ENCODE results near the gene SPG7.

SPG7 gene

GRCh38 chr16:89485701-89486246 is 22.4 kb upstream of the SPG7 start:
- no peak for DNase-seq (ENCODE audit: low spot score)

- peak; percentile 73 for DNase-seq (ENCODE audit: low spot score)
Measured at GRCh38 chr16:89489040-89489897, 18.9 kb upstream of the SPG7 start.

DNA sequence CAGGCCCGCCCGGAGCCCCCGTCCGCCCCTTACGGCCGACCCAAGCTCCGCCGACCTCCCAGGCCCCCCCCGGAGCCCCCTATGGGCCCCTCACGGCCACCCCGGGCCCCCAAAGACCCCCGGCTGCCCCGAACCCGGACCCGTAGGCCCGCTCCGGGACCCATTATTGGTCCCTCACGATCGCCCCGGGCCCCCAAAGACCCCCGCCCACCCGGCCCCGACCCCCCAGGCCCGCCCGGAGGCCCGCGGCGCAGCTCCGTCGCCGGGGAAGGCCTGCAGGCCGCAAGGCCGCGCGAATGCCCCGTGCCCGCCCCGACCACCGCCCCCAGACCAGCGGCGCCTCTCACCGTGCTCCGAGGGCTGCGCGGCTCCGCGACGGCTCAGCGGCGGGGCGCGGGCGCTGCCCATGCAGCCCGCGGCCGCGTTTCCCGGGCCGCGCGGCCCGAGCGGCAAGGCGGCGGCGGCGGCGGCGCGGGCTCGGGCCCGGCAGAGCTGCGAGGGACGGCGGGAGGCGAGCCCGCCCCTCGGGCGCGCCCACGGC is 18.2 kb upstream of the SPG7 start:
- DNase-seq (ENCODE audit: low spot score) = no peak

DNA sequence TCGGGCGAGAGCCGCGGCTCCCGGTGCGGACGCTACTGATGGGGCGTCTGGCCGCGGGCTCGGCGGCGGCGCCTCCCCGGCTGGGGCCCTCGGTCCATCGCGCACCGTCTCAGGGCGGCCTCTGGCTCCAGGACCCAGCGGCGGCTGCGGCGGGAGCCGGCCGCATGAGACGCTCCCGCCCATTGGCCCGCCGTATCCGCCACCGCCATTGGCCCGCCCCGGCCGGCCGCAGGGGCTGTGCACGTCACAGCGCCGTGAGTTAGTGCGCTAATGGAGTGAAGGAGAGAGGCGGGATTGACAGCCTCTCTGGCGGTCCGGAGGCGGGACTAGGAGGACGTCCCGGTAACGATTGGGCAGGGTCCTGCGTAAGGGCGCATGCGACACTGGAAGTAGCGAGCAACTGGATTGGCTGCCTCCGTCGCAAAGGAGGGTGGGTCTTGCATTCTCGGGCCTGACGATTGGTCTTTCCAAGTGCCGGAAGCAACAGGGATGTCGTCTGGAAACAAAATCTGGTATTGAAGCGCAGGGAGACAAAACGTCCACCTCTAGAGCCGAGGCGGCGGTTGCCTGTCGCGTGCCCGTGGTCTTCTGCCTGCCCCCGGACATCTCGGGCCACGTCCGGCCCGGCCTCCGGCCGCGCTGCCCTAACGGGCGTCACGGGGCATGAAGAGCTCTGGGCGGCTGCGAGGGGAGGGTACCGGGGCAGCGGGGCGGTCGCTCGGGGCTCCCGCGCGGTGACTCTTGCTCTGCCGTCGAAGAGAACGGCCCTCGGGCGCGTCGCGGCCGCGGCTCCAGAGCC is 17.6 kb upstream of the SPG7 start, which contains the start of gene ANKRD11:
Gene ANKRD11 (minus strand): TSS at position 123 of the 799 bp plus-strand sequence. CDS start 173,542 bp downstream, outside the sequence.
- DNase-seq (ENCODE audit: low spot score) = peak; percentile 100

GRCh38 chr16:89491238-89491869 is 16.8 kb upstream of the SPG7 start:
- DNase-seq (ENCODE audit: low spot score) = no peak

- DNase-seq (ENCODE audit: low spot score) = no peak
Measured at GRCh38 chr16:89491974-89492687, 16.1 kb upstream of the SPG7 start.

DNA sequence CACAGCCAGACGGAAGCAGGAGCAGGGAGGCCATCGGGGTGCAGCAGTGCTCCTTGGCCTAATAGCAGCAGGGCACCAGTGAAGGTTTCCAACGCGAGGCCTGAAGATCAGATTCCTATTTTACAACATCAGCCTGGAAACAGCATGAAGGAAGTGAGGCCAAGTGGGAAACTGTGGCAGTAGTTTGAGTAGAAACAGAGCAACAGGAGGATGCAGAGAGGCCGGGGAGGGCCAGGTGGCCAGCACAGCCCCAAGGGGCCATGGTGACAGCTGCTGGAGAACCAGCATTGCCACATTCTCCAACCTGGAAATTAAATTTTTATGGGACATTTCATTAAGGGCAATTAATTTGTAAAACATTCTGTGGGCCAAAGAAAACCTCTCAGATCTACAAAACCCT is 14.4 kb upstream of the SPG7 start:
- DNase-seq (ENCODE audit: low spot score) = no peak

- DNase-seq (ENCODE audit: low spot score) = no peak
Measured at GRCh38 chr16:89495121-89495520, 13.1 kb upstream of the SPG7 start.

GRCh38 chr16:89498839-89499238 is 9.4 kb upstream of the SPG7 start:
- no peak for DNase-seq (ENCODE audit: low spot score)

GRCh38 chr16:89499767-89500166 is 8.4 kb upstream of the SPG7 start:
- no peak for DNase-seq (ENCODE audit: low spot score)

DNA sequence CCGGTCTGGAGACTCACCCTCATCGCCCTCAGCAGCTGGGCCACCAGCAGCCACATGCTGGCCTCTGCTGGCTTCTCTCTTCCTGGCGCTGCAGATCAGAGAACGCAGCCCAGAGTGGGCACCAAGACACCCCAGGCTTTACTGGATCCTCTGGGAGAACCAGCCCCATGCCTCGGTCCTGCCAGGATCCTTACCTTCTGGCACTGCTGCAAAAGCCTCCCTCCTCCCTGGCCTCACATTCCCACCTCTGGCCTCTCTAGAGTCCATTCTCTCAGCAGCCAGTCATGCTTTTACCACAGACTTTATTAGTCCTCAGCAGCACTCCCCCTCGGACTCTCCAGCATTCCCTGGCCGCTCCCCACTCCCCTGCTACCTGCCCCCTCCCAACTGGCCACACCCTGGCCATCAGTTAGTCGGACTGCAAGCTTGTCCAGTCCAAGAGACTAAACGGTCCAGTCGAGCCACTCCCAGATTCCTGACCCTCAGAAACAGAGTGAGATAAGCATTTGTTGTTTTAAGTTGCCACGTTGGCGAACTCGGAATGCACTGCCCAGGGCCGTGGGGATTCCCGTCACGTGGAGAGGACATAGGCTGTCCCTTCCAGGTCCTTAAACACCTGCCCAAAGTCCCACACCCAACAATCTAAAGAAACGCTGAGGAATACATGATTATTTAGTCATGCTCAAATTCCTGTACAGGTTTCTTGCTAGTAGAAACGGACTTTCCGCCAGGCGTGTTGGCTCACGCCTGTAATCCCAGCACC is 5.9 kb upstream of the SPG7 start:
- DNase-seq (ENCODE audit: low spot score) = no peak

- no peak for DNase-seq (ENCODE audit: low spot score)
Measured at GRCh38 chr16:89504091-89504490, 4.1 kb upstream of the SPG7 start.

DNA sequence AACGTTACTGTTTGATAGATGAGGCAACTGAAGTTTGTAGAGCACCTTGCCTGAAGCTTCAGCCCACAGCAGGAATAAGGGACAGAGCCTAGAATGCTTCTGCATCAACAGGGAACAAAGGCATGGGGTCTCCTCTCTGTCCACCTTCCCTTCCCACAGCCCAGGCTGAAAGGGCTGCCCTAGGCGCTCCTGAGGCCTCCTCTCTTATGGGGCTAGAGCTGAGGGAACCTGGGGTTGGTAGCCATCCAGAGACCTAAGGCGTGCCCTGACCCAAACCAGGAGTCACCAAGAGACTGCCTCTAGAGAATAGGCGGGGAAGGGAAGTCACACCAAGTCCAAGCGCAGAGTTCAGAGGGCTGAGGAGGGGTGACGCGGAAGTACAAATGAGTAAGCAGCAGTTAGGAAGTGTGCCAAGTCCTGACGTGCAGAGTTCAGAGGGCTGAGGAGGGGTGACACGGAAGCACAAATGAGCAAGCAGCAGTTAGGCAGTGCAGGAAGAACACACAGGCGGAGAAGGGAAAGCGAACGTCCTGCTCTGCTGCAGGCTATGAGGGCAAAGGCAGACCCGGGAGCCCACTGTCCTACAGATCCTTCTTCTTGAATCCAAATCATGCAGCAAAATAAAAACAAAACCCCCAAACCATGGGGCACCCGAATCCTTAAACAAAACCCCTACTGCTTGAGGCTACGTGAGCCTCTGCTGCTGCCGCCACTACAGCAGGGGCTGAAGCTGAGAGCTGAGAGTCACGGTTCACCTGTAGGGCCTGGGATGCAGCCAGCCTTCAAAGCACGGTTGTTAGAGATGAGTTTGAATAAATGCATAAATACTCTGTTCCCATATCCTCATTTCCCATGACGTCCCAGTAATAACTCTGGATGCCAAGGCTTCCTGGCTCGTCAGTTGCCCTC is 2.7 kb upstream of the SPG7 start:
- DNase-seq (ENCODE audit: low spot score) = peak; percentile 61

DNA sequence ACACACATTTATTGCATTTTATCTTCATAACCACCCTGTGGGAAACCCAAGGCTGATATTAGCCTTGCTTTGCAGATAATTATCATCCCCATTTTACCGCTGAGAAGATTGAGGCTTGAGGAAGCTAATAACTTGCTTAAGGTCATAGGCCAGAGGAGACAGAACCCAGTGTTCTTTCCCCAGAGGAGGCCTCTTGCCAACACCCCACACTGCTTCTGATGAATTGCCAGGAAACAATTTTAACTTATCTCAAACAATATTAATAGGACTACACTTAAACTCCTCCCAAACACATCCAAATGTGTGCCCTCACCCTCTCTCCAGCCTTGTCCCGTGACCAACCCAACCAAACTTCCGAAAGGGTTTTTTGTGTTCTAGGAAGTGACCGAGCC is 2.1 kb upstream of the SPG7 start:
- DNase-seq (ENCODE audit: low spot score) = no peak

GRCh38 chr16:89506791-89507191 is 1.4 kb upstream of the SPG7 start:
- no peak for DNase-seq (ENCODE audit: low spot score)

DNA sequence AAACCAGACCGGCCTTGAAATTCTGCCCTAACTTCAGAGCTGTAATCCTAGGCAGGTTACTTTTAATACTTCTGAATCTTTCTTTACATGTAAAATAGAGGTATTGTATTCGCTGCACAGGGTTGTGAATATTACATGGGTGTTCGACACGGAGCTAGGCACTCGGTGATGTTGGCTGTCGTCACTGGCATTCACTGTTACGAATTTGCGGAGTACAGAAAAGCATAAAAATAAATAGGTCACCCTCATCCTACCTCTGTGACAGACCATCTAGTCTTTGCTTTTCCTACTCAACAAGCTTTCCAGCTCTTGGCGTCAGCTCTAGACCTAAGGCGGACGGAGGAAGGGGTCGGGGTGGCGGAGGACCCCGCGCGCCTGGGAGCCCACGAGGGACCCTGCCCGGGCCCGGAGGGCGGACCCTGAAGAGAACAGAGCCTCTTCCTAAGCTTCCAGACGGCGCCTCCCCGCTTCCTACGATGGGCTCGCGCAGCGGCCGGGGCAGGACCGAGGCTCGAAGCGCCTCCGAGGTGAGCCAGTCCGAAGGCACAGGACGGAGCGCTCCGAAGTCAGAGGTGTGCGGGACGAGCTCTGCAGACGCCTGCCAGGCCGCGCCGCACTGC is 879 bp upstream of the SPG7 start:
- DNase-seq (ENCODE audit: low spot score) = no peak

DNA sequence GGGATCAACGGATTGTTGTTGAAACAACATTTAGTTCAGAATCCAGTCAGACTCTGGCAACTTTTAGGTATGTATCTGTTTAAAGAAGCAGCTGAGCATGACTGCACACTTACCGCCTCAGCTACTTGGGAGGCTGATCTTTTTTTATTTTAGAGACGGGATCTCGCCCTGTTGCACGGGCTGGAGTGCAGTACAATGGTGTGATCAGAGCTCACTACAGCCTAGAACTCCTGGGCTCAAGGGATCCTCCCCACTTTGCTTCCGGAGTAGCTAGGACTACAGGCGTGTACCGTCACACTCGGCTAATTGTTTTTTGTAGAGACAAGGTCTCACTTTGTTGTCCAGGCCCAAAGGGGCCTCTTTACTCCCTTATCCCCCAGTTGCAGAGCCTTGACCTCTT is 2.3 kb downstream of the SPG7 start:
- DNase-seq (ENCODE audit: low spot score) = no peak

DNA sequence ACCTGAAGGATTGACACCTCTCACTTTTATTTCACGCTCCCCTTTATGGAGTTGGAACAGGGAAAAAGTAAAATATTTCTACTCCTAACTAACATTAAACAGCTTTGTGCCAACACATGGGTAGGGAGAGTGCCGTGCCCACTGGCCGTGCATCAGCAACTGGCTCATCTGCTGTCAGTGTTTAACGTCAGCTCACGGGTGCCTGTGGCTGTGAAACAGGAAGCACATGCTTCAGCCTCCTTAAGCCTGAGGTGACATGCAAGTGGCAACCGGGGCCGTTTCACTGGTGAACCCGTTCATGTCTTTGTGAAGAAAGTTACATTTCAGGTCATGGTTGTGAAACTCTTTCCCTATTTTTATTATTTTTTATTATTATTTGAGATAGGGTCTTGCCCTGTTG is 3.2 kb downstream of the SPG7 start:
- DNase-seq (ENCODE audit: low spot score) = no peak

DNA sequence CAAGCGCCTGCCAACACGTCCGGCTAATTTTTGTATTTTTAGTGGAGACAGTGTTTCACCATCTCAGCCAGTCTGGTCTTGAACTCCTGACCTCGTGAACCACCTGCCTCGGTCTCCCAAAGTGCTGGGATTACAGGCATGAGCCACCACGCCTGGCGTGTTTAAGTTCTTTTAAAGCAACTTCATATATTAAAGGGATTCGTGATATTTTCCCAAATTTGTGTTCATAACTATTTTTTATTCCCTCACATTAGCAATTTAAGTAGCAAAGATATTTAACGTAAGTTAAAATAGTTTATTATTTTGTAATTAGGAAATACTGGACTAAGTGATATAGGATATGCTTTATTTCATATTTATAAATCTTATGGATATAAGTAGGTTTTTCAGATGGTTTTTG is 4.2 kb downstream of the SPG7 start:
- no peak for DNase-seq (ENCODE audit: low spot score)

Data from putamen (tissue), 1 donor.